ENCODE data around the gene MYO1A. TPM values are rescaled to one million over a fixed set of nuclear protein-coding genes. Genes with fewer than 3 reads are reported as not detected.

Gene MYO1A
- total RNA-seq (2022; extraction: Qiagen RNA extraction): 0.21 to 0.40 TPM (median 0.23 TPM) in 5 replicates

DNA sequence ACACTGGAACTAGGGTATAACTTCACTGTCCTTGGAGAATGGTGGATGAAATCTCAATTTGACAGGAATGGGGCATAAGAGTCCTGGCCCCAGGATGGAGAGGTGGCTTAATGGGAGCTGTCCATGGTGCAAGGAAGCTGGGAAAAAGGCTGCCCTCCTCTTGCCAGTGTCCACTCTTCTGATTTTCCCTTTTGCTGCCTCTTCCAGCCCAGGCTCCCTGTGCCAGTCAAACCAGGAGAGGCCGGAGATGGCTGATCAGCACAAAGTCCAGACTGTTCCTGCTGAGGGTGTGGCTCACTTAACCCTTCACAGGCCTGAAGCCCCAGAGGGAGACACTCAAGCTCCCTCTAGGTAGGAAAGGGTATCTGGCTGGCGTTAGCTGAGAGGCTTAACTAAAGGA, at the start of gene MYO1A:
Gene MYO1A (minus strand): TSS at position 240 of the 400 bp plus-strand sequence. CDS start 1,806 bp downstream, outside the sequence.

DNA sequence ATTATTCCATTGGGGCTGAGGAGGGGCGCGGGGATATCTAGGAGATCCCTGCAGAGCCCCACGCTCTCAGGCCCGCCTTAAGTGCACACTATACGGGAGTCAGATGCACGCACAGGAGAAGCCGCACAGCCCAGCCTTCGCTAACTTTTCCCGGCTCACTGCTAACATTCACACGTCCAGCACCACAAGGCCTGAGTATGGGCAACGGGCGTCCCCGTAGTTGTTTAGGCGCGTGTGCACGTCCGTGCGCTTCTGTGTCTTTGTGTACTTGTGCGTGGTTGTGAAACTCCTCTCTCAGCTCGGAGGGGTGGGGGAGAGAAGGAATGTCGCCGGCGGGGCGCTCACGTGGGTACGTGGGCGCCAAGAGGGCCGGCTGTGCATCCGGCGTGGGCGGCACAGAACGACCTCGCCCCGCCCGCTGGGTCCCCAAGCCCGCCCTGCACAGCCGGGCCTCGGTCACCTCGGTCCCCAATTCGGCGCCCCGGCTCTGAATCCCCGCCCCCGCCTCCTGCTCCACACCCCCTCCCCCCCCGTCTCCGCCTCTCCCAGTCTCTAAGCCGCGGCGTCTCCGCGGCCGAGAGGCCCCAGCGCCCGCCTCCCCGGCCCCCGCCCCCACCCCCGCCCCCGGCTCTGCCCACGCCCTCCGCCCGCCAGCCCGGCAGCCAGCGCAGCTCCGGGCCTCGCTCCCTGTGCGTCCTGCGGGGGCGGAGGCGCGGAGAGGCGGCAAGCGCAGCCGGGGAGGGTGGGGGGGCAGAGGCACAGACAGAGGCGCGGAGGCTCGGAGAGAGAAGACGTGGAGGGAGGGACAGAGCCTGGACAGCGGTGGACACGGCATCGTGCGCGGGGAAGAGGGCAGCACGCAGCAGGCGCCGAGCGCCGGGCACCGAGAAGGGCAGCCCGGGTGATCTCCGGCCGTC, 38.7 kb upstream of the MYO1A start, which contains the start of gene NAB2:
Gene NAB2 (plus strand): TSS at position 761 of the 917 bp plus-strand sequence. CDS start 158 bp downstream, outside the sequence.

DNA sequence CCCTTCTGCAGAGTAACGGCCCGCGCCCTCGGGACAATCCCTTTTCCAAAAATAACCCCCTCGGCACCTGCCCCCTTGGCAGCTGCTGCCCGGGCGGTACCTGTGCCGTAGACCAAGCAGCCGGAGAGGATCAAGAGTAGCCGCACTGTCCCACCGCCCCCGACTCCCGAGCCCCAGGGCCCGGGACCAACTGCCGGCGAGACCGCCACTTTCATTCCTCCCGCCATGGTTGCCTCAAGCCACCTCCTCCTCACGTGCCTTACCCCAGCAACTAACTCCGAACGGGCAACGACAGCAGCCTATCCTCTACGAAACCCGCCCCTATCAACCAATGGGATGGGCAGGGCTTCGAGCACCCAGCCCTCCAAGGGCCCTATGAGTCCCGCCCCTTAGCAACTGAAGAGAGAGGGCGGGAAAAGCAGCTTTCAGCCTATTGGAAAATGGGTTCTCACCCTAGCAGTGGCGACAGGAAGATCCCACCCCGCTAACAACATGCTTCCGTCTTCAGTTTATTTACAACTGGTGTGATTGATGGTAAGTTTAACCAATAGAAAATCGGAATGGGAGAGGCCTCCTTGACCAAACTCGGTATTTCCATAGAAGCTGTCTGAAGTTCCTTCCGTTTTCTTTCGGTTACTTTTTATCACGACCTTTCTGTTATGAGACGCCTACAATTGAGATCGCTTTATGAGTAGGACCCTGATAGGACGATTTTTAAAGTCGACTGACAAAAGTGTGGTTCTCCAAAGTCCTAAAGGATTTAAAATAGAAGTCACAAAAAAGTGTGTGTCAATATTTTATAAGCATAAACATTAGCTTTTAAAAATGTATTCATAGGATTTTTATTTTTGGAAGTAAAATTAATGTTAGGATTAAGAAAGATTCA, 28.8 kb upstream of the MYO1A start, which contains the start of gene NEMP1:
Gene NEMP1 (minus strand): TSS at position 273 of the 886 bp plus-strand sequence. CDS start 46 bp downstream, at position 227.

DNA sequence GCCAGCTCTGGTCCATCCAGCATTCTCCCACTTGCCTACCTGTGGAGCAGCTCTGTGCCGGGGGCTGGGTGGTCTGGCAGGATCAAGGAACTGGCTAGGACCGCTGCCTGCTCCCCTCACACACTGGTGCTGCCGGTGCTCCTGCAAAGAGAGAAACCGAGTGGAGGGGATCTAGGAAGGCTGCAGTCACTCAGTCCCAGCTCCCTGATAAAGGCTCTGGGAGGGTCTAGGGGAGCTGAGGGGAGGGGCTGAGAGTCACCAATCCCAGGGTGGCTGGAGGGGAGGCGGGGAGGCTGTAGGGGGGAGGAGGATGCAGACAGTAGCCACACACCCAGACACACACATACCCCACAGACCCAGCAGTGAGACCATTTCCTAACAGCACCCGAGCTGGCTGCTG, 33.6 kb downstream of the MYO1A start, which contains the start of gene TAC3:
Gene TAC3 (minus strand): TSS at position 182 of the 400 bp plus-strand sequence. CDS start 732 bp downstream, outside the sequence.

DNA sequence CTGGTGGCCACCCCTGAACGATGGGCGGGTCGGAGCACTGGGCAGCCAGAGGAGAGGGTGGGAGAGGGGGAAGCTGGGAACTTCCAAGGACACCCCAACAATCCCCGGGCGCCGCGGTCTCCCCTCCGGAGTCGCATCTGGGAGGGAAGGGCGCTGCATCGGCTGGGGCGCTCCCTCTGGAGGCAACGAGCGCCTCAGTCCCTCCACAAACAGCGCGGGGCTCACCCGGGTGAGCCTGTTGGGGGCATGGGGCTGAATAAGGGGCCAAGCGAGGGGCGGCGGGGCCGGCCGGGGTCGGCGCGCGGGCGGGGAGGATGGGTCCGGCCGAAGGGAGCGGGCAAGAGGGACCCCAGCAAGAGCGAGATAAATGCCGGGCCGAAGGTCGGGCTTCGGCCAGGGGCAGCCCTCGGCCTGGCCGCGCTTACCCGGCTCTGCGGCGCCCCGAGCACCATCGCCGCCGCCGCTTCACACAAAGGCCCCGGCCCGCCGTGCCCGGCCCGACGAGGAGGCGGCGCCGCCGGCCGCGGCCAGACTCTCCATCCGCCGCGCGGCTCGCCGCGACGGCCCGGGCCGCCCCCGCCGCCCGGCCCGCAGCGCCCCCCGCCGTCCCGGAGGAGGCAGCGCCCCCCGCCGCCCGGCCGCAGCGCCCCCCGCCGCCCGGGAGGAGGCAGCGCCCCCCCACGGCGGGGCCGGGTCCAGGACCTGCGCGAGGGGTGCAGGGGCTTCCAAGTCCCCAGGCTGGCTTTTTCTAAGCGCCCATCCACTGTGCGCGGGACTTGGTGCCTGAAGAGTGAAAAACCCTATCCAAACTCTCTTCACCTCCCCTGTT, 43.7 kb downstream of the MYO1A start, which contains the start of gene ZBTB39:
Gene ZBTB39 (minus strand): TSS at position 567 of the 829 bp plus-strand sequence. CDS start 1,629 bp downstream, outside the sequence.

Other genes with a start within 250 kb of the MYO1A start
- gene SDR9C7, start 115.7 kb downstream of the MYO1A start, total RNA-seq (2022; extraction: Qiagen RNA extraction): 0.06 TPM in 1 of 5 replicates, not detected in the others
- gene RDH16, start 92.5 kb downstream of the MYO1A start, total RNA-seq (2022; extraction: Qiagen RNA extraction): 0.12 to 0.22 TPM (median 0.15 TPM) in 5 replicates
- 3.9 to 6.7 TPM (median 5.5 TPM) in 5 replicates for gene ZBTB39, start 43.6 kb downstream of the MYO1A start, total RNA-seq (2022; extraction: Qiagen RNA extraction)
- gene TAC3, start 33.6 kb downstream of the MYO1A start, total RNA-seq (2022; extraction: Qiagen RNA extraction): 0.15 to 0.18 TPM in 2 of 5 replicates, not detected in the others
- gene NEMP1, start 28.7 kb upstream of the MYO1A start, total RNA-seq (2022; extraction: Qiagen RNA extraction): 14.0 to 19.3 TPM (median 15.1 TPM) in 5 replicates
- gene NAB2, start 39.0 kb upstream of the MYO1A start, total RNA-seq (2022; extraction: Qiagen RNA extraction): 13.6 to 18.4 TPM (median 15.2 TPM) in 5 replicates
- 41.7 to 48.9 TPM (median 46.6 TPM) in 5 replicates for gene STAT6, start 61.2 kb upstream of the MYO1A start, total RNA-seq (2022; extraction: Qiagen RNA extraction)
- 12.2 to 18.6 TPM (median 13.7 TPM) in 5 replicates for gene LRP1, start 78.4 kb upstream of the MYO1A start, total RNA-seq (2022; extraction: Qiagen RNA extraction)
- gene LRP1-AS, start 97.5 kb upstream of the MYO1A start, total RNA-seq (2022; extraction: Qiagen RNA extraction): not detected in 5 replicates
- gene NXPH4, start 166.7 kb upstream of the MYO1A start, total RNA-seq (2022; extraction: Qiagen RNA extraction): 4.1 to 6.0 TPM (median 5.1 TPM) in 5 replicates
- gene SHMT2, start 179.6 kb upstream of the MYO1A start, total RNA-seq (2022; extraction: Qiagen RNA extraction): 112 to 153 TPM (median 121 TPM) in 5 replicates
- gene STAC3, start 201.1 kb upstream of the MYO1A start, total RNA-seq (2022; extraction: Qiagen RNA extraction): 0.18 to 0.36 TPM (median 0.30 TPM) in 5 replicates

All from A549 treated with Hydrocortisone at 1 μM for 4 hours (cell line).